Kidney epithelial cell (primary cell): ENCODE data around the gene H3-3A. TPM values are rescaled to one million over a fixed set of nuclear protein-coding genes. Genes with fewer than 3 reads are reported as not detected.

Source experiments
- DNase-seq: peaks from one replicate; pipeline ENCODE4 v3.0.0-alpha.2; 2010; ENCODE audit warnings: low read depth
- H3K27me3 ChIP-seq: 2 replicates; pipeline ENCODE4 v1.6.0; 2011; ENCODE audit warnings: low read length; ENCODE audit not compliant: control insufficient read depth, insufficient read depth
- H3K36me3 ChIP-seq: 2 replicates; pipeline ENCODE4 v1.5.1; 2011; ENCODE audit warnings: low read length; ENCODE audit not compliant: control insufficient read depth, insufficient read depth
- H3K4me3 ChIP-seq: 2 replicates; pipeline ENCODE4 v1.5.1; 2011; ENCODE audit warnings: low read depth, mild to moderate bottlenecking, control low read depth, low read length
- total RNA-seq: library from RNA; depleted of rRNA; stranded (reverse); fragments of >200 nt; gene quantifications from 2 replicates; pipeline ENCODE4 v1.2.3, GENCODE V29; 2015
- TF ChIP-seq, protein P1 (sequence below): IDR thresholded peaks from 2 replicates; pipeline ENCODE4 v1.5.1; 2011; ENCODE audit warnings: mild to moderate bottlenecking, moderate library complexity, low read length, control low read depth, inconsistent platforms; ENCODE audit not compliant: insufficient read depth, poor library complexity, severe bottlenecking

The H3-3A gene
- total RNA-seq, 1 donor from 2014 or later = 353 TPM

DNA sequence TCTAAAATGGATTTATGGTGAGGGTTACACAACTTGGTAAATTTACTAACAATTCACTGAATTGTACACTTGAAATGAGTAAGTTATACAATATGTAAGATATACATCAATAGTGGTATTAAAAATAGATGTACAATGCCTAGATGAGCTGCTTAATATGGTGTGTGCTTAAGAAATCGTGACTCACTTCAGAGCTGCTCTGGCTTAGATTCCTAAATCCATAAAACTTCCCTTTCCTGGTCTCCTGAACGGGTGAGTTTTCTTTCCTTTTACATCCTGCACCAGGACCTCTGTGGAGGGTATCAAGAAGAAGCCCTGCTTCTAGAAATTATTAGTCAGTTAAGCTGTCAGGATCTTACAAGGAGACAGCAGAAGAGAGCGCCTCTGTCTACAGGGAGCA, 30.4 kb downstream of the H3-3A start:
- Histone ChIP-seq H3K4me3 (no peak overlapping the region), H3K36me3 (no peaks in the 10 kb centered on the region), H3K27me3 (no peaks in the 10 kb centered on the region)
- DNase-seq = no peak
- TF ChIP-seq, protein P1, sequence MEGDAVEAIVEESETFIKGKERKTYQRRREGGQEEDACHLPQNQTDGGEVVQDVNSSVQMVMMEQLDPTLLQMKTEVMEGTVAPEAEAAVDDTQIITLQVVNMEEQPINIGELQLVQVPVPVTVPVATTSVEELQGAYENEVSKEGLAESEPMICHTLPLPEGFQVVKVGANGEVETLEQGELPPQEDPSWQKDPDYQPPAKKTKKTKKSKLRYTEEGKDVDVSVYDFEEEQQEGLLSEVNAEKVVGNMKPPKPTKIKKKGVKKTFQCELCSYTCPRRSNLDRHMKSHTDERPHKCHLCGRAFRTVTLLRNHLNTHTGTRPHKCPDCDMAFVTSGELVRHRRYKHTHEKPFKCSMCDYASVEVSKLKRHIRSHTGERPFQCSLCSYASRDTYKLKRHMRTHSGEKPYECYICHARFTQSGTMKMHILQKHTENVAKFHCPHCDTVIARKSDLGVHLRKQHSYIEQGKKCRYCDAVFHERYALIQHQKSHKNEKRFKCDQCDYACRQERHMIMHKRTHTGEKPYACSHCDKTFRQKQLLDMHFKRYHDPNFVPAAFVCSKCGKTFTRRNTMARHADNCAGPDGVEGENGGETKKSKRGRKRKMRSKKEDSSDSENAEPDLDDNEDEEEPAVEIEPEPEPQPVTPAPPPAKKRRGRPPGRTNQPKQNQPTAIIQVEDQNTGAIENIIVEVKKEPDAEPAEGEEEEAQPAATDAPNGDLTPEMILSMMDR = no peak

DNA sequence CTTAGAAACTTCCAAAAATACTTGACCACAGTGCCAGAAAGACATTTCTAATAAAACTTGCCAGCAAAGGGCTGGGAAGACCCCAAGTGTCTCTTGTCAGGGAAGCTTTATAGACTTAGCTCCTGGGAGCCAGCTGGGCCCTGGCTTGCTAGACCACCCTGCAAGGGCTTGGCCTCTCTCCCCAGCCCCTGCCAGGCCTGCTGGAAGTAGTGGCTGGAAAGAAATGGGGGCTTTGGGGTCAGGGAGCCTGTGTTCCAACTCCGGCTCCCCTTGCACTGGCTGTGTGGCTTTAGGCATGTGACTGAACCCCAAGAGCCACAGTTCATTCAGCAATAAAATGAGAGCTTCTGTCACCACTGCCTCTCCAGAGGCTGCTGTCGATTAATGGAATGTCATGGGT, 31.1 kb downstream of the H3-3A start:
- TF ChIP-seq, protein P1 = no peak
- Histone ChIP-seq H3K36me3 (no peaks in the 10 kb centered on the region), H3K4me3 (no peak overlapping the region), H3K27me3 (no peaks in the 10 kb centered on the region)
- no peak for DNase-seq

DNA sequence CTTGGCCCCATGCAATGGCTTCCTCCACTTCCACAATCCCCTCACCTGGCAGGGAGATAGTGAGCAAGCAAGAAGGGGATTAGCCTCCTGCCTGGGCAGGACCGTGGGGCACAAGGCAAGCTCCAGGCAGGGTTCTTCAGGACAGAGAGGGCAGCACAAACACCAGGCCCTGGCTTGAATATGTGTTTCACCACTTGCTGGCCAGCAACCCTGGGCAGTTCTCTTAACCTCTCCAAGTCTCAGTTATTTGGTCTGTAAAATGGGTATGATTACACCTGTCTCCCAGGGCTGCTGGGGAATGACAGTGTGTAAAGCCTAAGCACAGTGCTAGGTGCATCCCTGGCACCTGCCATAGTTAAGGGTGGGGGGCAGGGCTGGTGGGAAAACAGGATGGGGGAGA, 31.9 kb downstream of the H3-3A start:
- H3K4me3 ChIP-seq = no peak overlapping the region
- no peak for DNase-seq

DNA sequence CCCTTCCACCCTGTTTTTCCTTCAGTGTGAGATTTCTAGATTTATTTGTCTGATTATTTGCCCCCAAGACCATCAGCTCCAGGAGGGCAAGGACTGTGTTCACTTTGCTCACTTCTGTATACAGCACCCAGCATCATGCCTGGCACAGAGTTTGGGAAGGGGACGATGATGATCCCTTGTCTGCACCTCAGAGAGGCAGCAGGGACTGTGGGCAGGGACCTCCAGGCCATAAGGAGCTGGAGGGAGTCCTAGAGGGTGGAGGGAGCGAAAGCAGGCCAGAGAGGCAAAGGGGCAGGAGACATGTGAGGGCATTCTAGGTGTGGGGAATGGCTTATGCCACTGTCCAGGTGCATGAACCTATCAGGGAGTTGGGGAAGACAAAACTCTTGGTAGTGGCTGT, 32.8 kb downstream of the H3-3A start:
- no peak for DNase-seq
- H3K27me3 ChIP-seq = no peaks in the 10 kb centered on the region
- H3K4me3 ChIP-seq = no peak overlapping the region
- H3K36me3 ChIP-seq = no peaks in the 10 kb centered on the region
- TF ChIP-seq, protein P1 = no peak

More for the DNA sequence above, 31.9 kb downstream of the H3-3A start:
- TF ChIP-seq, protein P1 = no peak
- Histone ChIP-seq H3K27me3 (no peaks in the 10 kb centered on the region), H3K36me3 (no peaks in the 10 kb centered on the region)

DNA sequence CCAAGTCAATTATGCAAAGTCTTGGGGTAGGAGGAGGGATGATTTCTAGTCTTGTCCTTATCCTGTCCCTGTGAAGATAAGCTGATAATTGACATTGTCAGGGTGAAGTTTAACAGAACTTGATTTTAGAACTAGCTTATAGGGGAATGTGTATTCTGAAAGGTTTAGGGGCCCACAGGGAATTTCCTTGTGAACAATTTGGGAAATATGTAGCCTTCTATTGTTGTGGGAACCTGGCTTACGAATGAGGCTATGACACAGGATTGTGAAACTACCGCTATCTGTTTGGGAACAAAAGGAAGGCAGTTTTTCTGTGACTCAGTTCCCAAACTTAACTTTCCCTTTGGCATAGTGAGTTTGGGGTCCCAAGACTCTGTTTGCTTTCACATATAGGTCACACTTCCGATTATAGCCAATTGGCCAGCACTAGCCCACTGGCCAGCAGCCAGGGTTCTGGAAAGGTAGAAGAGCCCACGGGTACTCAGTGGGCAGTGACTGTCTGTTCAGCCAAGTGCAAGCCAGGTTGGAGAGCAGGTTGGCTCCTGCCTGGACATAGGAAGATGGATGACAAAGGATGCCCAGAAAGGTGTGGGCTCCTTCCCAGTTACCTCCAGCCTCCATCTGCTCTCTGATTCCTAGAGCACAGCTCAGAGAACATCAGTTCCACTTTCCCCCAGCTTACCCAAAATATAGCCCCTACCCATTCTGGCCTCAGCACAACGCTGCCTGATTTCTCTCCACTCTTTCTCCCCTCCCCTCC, 35.5 kb downstream of the H3-3A start:
- H3K4me3 ChIP-seq = no peak overlapping the region
- no peaks in the 10 kb centered on the region for H3K36me3 ChIP-seq

More for the DNA sequence above, 35.5 kb downstream of the H3-3A start:
- no peaks in the 10 kb centered on the region for H3K27me3 ChIP-seq
- DNase-seq = no peak
- TF ChIP-seq, protein P1 = no peak
